ENCODE results near the gene SPACDR. TPM values are rescaled to one million over a fixed set of nuclear protein-coding genes. Genes with fewer than 3 reads are reported as not detected.

The SPACDR gene
- polyA plus RNA-seq, 1 donor (not counting 4 experiments of a cell fraction or from before 2014, with no cell fraction given): 0.37 TPM

DNA sequence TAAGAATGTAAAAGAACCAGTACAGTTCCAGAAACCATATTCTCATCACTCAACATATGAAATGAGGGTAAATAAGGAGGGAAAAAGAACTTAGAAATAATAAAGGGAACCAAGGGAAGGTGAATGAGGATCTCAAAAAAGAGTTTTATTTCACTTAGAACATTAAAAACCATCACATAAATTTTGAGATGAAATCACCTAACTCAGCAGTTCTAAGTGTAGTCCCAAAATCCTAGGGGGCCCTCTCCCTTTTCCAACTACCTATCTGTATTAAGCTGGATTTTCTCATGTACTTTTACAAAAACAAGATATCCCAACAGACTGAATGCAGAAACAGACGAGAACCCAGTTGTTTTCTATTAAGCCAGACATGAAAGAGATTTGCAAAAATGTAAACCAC, 38.7 kb downstream of the SPACDR start:
- no peaks in the 10 kb centered on the region for H3K9me3 ChIP-seq (ENCODE audit: control insufficient read depth, low read depth, low read length)
- H4K20me1 ChIP-seq (ENCODE audit: control insufficient read depth, extremely low read depth, insufficient read depth, low read length): no peaks in the 10 kb centered on the region
- no peak for TF ChIP-seq EZH2 (IDR thresholded peaks at IDR 0.05; ENCODE audit: low read length)
- TF ChIP-seq, protein P1, sequence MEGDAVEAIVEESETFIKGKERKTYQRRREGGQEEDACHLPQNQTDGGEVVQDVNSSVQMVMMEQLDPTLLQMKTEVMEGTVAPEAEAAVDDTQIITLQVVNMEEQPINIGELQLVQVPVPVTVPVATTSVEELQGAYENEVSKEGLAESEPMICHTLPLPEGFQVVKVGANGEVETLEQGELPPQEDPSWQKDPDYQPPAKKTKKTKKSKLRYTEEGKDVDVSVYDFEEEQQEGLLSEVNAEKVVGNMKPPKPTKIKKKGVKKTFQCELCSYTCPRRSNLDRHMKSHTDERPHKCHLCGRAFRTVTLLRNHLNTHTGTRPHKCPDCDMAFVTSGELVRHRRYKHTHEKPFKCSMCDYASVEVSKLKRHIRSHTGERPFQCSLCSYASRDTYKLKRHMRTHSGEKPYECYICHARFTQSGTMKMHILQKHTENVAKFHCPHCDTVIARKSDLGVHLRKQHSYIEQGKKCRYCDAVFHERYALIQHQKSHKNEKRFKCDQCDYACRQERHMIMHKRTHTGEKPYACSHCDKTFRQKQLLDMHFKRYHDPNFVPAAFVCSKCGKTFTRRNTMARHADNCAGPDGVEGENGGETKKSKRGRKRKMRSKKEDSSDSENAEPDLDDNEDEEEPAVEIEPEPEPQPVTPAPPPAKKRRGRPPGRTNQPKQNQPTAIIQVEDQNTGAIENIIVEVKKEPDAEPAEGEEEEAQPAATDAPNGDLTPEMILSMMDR (optimal IDR thresholded peaks at IDR 0.05 in 1 of 3, IDR thresholded peaks at IDR 0.05 in 1 of 3, conservative IDR thresholded peaks at IDR 0.05 in 1 of 3; ENCODE audit: extremely low read depth in 1 of 3, insufficient read depth in 2 of 3, low read length in 3 of 3): no peak
- no peak overlapping the region for H3K27ac ChIP-seq (ENCODE audit: control insufficient read depth, insufficient read depth, low read length)
- H3K79me2 ChIP-seq (ENCODE audit: control insufficient read depth, insufficient read depth, low read length): peaks cover 2% of the 10 kb centered on the region
- DNase-seq (ENCODE audit: low read depth, low spot score) (no peak), FAIRE-seq (no peak)
- peaks cover 4% of the 10 kb centered on the region for H3K4me1 ChIP-seq (ENCODE audit: control insufficient read depth, extremely low read depth, insufficient read depth, low read length)
- H3K4me2 ChIP-seq (ENCODE audit: control insufficient read depth, extremely low read depth, insufficient read depth, low read depth, low read length): no peak overlapping the region
- H3K9ac ChIP-seq (ENCODE audit: control insufficient read depth, extremely low read depth, insufficient read depth, low read length): no peak overlapping the region
- no peaks in the 10 kb centered on the region for H3K9me1 ChIP-seq (ENCODE audit: control insufficient read depth, extremely low read depth, insufficient read depth, low read length)
- no peak overlapping the region for H3K4me3 ChIP-seq (ENCODE audit: control insufficient read depth in 2 of 3, extremely low read depth in 1 of 3, insufficient read depth in 2 of 3, low read depth in 1 of 3, low read length in 3 of 3)
- H2AFZ ChIP-seq (ENCODE audit: control insufficient read depth, low read length): no peak overlapping the region
- H3K36me3 ChIP-seq (ENCODE audit: control insufficient read depth in 2 of 2, extremely low read depth in 1 of 2, insufficient read depth in 2 of 2, low read length in 2 of 2): no peaks in the 10 kb centered on the region
- dilution Hi-C loops (cut with MboI; ENCODE audit: extremely low pct_ligation_motif_present, low sequenced_read_pairs): no loop called here
- no peaks in the 10 kb centered on the region for H3K27me3 ChIP-seq (ENCODE audit: control insufficient read depth, extremely low read depth, insufficient read depth, low read length)

DNA sequence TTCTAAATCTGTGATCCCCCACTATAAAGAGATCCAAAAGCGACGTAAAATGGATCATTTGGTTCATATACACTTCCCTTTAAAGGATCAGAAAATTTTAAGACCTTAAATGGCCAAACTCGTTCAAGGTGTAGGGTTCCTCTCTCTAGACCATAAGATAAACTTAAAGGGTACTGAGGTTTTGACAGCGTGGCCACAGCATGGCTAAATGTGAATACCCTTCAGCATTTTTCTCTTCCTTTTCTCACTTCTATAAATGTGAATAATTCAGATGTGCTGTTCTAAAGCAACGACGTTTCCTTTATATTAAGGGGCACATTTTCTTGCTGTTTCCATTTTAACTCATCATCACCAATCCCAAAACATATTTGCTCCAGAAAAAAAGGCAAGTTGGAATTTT, 40.7 kb downstream of the SPACDR start:
- peaks cover 4% of the 10 kb centered on the region for H3K4me1 ChIP-seq (ENCODE audit: control insufficient read depth, extremely low read depth, insufficient read depth, low read length)
- H3K9ac ChIP-seq (ENCODE audit: control insufficient read depth, extremely low read depth, insufficient read depth, low read length): no peak overlapping the region
- TF ChIP-seq, protein P1 (optimal IDR thresholded peaks at IDR 0.05 in 1 of 3, IDR thresholded peaks at IDR 0.05 in 1 of 3, conservative IDR thresholded peaks at IDR 0.05 in 1 of 3; ENCODE audit: extremely low read depth in 1 of 3, insufficient read depth in 2 of 3, low read length in 3 of 3): no peak
- TF ChIP-seq EZH2 (IDR thresholded peaks at IDR 0.05; ENCODE audit: low read length): no peak
- dilution Hi-C loops (cut with MboI; ENCODE audit: extremely low pct_ligation_motif_present, low sequenced_read_pairs): no loop called here
- H3K4me2 ChIP-seq (ENCODE audit: control insufficient read depth, extremely low read depth, insufficient read depth, low read depth, low read length): no peak overlapping the region
- H3K4me3 ChIP-seq (ENCODE audit: control insufficient read depth in 2 of 3, extremely low read depth in 1 of 3, insufficient read depth in 2 of 3, low read depth in 1 of 3, low read length in 3 of 3): no peak overlapping the region
- no peaks in the 10 kb centered on the region for H3K9me3 ChIP-seq (ENCODE audit: control insufficient read depth, low read depth, low read length)
- no peaks in the 10 kb centered on the region for H3K36me3 ChIP-seq (ENCODE audit: control insufficient read depth in 2 of 2, extremely low read depth in 1 of 2, insufficient read depth in 2 of 2, low read length in 2 of 2)
- H3K9me1 ChIP-seq (ENCODE audit: control insufficient read depth, extremely low read depth, insufficient read depth, low read length): no peaks in the 10 kb centered on the region
- DNase-seq (ENCODE audit: low read depth, low spot score): no peak
- H3K27me3 ChIP-seq (ENCODE audit: control insufficient read depth, extremely low read depth, insufficient read depth, low read length): no peaks in the 10 kb centered on the region
- FAIRE-seq: no peak
- H2AFZ ChIP-seq (ENCODE audit: control insufficient read depth, low read length): no peak overlapping the region
- no peak overlapping the region for H3K27ac ChIP-seq (ENCODE audit: control insufficient read depth, insufficient read depth, low read length)
- H3K79me2 ChIP-seq (ENCODE audit: control insufficient read depth, insufficient read depth, low read length): no peaks in the 10 kb centered on the region
- no peaks in the 10 kb centered on the region for H4K20me1 ChIP-seq (ENCODE audit: control insufficient read depth, extremely low read depth, insufficient read depth, low read length)

All from keratinocyte (primary cell).